ENCODE measurements around the gene ZNF451. TPM values are rescaled to one million over a fixed set of nuclear protein-coding genes. Genes with fewer than 3 reads are reported as not detected.

Gene ZNF451
- total and polyA plus RNA-seq, 3 experiments from 2014 or later: 22.1 to 48.7 (median 47.4) TPM

DNA sequence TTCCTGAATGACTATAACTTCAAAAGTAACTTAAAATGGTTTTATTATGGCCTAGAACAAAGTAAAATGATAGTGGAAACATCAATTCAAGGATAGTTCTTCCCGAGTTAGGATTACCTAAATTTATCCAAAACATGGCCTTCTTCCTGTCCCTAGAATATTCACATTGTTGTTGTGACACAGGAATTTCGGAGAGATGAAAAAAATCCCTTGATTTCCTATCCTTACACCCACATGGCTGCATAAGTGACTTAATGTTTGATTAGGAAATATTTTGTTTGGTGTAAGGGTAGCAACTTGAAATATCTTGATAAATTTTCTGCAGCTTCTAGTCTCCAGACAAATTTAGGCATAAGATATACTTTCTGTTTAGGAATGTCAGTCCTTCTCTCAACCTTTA, 27.8 kb downstream of the ZNF451 start:
- H3K4me3 Mint-ChIP-seq: no peak overlapping the region
- POLR2A ChIA-PET: no interaction called here
- no peaks in the 10 kb centered on the region for H3K9me3 Mint-ChIP-seq
- Histone ChIP-seq H3K27ac (ENCODE audit: low read depth, low read length) (no peak overlapping the region), H3K36me3 (ENCODE audit: insufficient read depth, low read length) (no peaks in the 10 kb centered on the region), H3K4me1 (ENCODE audit: insufficient read depth, low read length) (no peaks in the 10 kb centered on the region), H3K9me3 (ENCODE audit: low read length) (no peaks in the 10 kb centered on the region), H3K4me3 (ENCODE audit: low read length) (no peak overlapping the region), H3K27me3 (ENCODE audit: insufficient read depth, low read length, poor library complexity, severe bottlenecking) (no peaks in the 10 kb centered on the region)
- peaks cover 19 to 39% (median 23%) of the 10 kb centered on the region in 3 donors for H3K36me3 Mint-ChIP-seq
- H3K27me3 Mint-ChIP-seq: no peaks in the 10 kb centered on the region
- CTCF ChIA-PET: no interaction called here
- no peak overlapping the region for H3K27ac Mint-ChIP-seq
- DNase-seq: no peak
- H3K4me1 Mint-ChIP-seq: peaks cover 26 to 55% (median 51%) of the 10 kb centered on the region in 3 donors

GRCh38 chr6:57123111-57123510, 33.1 kb downstream of the ZNF451 start:
- no peaks in the 10 kb centered on the region for H3K9me3 ChIP-seq (ENCODE audit: low read length)
- peaks cover 26 to 48% (median 47%) of the 10 kb centered on the region in 3 donors for H3K4me1 Mint-ChIP-seq
- no peaks in the 10 kb centered on the region for H3K4me1 ChIP-seq (ENCODE audit: insufficient read depth, low read length)
- peaks cover 20 to 58% (median 30%) of the 10 kb centered on the region in 3 donors for H3K36me3 Mint-ChIP-seq
- CTCF ChIA-PET: no interaction called here
- H3K27ac ChIP-seq (ENCODE audit: low read depth, low read length): no peak overlapping the region
- H3K9me3 Mint-ChIP-seq: no peaks in the 10 kb centered on the region
- H3K27me3 Mint-ChIP-seq: no peaks in the 10 kb centered on the region
- no peak overlapping the region for H3K4me3 ChIP-seq (ENCODE audit: low read length)
- H3K27me3 ChIP-seq (ENCODE audit: insufficient read depth, low read length, poor library complexity, severe bottlenecking): no peaks in the 10 kb centered on the region
- no peak overlapping the region for H3K4me3 Mint-ChIP-seq
- POLR2A ChIA-PET: no interaction called here
- H3K27ac Mint-ChIP-seq: no peak overlapping the region
- no peak for DNase-seq
- no peaks in the 10 kb centered on the region for H3K36me3 ChIP-seq (ENCODE audit: insufficient read depth, low read length)

- Mint-ChIP-seq H3K9me3 (no peaks in the 10 kb centered on the region), H3K27ac (no peak overlapping the region), H3K27me3 (no peaks in the 10 kb centered on the region), H3K4me1 (peaks cover 5 to 20% (median 17%) of the 10 kb centered on the region in 3 donors), H3K36me3 (peaks cover 7 to 66% (median 14%) of the 10 kb centered on the region in 3 donors), H3K4me3 (no peak overlapping the region)
- Histone ChIP-seq H3K4me3 (ENCODE audit: low read length) (no peak overlapping the region), H3K36me3 (ENCODE audit: insufficient read depth, low read length) (peaks cover 8% of the 10 kb centered on the region), H3K9me3 (ENCODE audit: low read length) (no peaks in the 10 kb centered on the region), H3K27ac (ENCODE audit: low read depth, low read length) (no peak overlapping the region), H3K27me3 (ENCODE audit: insufficient read depth, low read length, poor library complexity, severe bottlenecking) (no peaks in the 10 kb centered on the region), H3K4me1 (ENCODE audit: insufficient read depth, low read length) (no peaks in the 10 kb centered on the region)
- CTCF ChIA-PET: no interaction called here
- POLR2A ChIA-PET: no interaction called here
- DNase-seq: no peak
Measured at GRCh38 chr6:57127763-57128162, 37.8 kb downstream of the ZNF451 start.

- Mint-ChIP-seq H3K27me3 (no peaks in the 10 kb centered on the region), H3K9me3 (no peaks in the 10 kb centered on the region), H3K27ac (no peak overlapping the region), H3K4me3 (no peak overlapping the region), H3K36me3 (peaks cover 5 to 70% (median 21%) of the 10 kb centered on the region in 3 donors), H3K4me1 (peaks cover 2 to 3% (median 2%) of the 10 kb centered on the region in 3 donors)
- no peaks in the 10 kb centered on the region for H3K9me3 ChIP-seq (ENCODE audit: low read length)
- H3K36me3 ChIP-seq (ENCODE audit: insufficient read depth, low read length): peaks cover 14% of the 10 kb centered on the region
- CTCF ChIA-PET: interaction anchor here (0.8 to 1.5 kb wide), 3 partner anchors 185 to 229 kb away, joined by 3 read pairs; no protein-coding TSS in a partner anchor
- H3K27me3 ChIP-seq (ENCODE audit: insufficient read depth, low read length, poor library complexity, severe bottlenecking): no peaks in the 10 kb centered on the region
- DNase-seq: no peak
- H3K4me3 ChIP-seq (ENCODE audit: low read length): no peak overlapping the region
- no peaks in the 10 kb centered on the region for H3K4me1 ChIP-seq (ENCODE audit: insufficient read depth, low read length)
- H3K27ac ChIP-seq (ENCODE audit: low read depth, low read length): no peak overlapping the region
- POLR2A ChIA-PET: no interaction called here
Measured at GRCh38 chr6:57130661-57131177, 40.7 kb downstream of the ZNF451 start.

DNA sequence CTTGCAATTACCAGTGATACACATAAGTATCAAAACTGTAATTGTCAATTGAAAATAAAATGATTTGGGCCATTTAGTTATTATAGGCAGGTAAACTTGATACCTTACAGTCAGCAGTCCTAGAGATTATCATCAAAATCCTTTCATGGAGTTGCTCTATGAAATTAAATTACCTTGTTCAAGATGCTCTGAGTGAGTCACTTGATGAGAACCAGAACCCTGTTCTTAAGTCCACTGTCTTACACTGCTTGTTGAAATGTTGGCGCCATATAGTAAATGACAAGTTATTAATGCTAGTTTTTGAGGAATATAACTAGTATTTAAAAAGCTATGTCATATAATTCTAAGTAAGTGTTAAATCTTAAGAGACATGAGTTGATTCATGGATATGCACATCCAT, 45.0 kb downstream of the ZNF451 start:
- H3K27ac ChIP-seq (ENCODE audit: low read depth, low read length): no peak overlapping the region
- no peak for DNase-seq
- Mint-ChIP-seq H3K4me1 (peaks cover 0 to 14% (median 3%) of the 10 kb centered on the region in 3 donors), H3K27me3 (no peaks in the 10 kb centered on the region), H3K4me3 (no peak overlapping the region), H3K36me3 (peaks cover 5 to 67% (median 28%) of the 10 kb centered on the region in 3 donors), H3K9me3 (no peaks in the 10 kb centered on the region), H3K27ac (no peak overlapping the region)
- H3K27me3 ChIP-seq (ENCODE audit: insufficient read depth, low read length, poor library complexity, severe bottlenecking): no peaks in the 10 kb centered on the region
- no peaks in the 10 kb centered on the region for H3K4me1 ChIP-seq (ENCODE audit: insufficient read depth, low read length)
- peaks cover 9% of the 10 kb centered on the region for H3K36me3 ChIP-seq (ENCODE audit: insufficient read depth, low read length)
- no peak overlapping the region for H3K4me3 ChIP-seq (ENCODE audit: low read length)
- ChIA-PET POLR2A (no interaction called here), CTCF (no interaction called here)
- no peaks in the 10 kb centered on the region for H3K9me3 ChIP-seq (ENCODE audit: low read length)

DNA sequence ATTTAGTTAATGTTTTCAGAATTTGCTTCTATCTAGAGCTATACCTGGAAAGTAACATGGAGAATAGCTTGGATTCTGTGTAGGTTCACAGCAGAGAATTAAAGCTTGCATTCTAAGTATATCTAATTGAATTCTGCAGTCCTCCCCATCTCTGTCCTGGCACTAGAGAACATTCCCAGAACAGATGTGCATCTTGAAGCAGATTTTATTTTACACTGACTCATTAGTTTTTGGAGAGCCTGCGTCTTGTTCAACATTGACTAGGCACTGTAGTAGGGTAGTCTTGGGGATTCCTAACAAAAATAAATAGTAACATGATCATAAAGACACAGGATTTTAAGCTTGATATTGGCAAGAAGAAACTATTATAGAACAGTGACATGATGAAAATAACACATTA, 45.9 kb downstream of the ZNF451 start:
- H3K27ac ChIP-seq (ENCODE audit: low read depth, low read length): no peak overlapping the region
- Mint-ChIP-seq H3K4me1 (peaks cover 0 to 14% (median 3%) of the 10 kb centered on the region in 3 donors), H3K27ac (peak overlapping the region in 1 of 8 donors; percentile 58), H3K36me3 (peaks cover 9 to 64% (median 27%) of the 10 kb centered on the region in 3 donors), H3K27me3 (no peaks in the 10 kb centered on the region), H3K9me3 (no peaks in the 10 kb centered on the region), H3K4me3 (no peak overlapping the region)
- no peaks in the 10 kb centered on the region for H3K4me1 ChIP-seq (ENCODE audit: insufficient read depth, low read length)
- POLR2A ChIA-PET: no interaction called here
- H3K4me3 ChIP-seq (ENCODE audit: low read length): no peak overlapping the region
- no peak for DNase-seq
- peaks cover 6% of the 10 kb centered on the region for H3K36me3 ChIP-seq (ENCODE audit: insufficient read depth, low read length)
- CTCF ChIA-PET: no interaction called here
- no peaks in the 10 kb centered on the region for H3K9me3 ChIP-seq (ENCODE audit: low read length)
- no peaks in the 10 kb centered on the region for H3K27me3 ChIP-seq (ENCODE audit: insufficient read depth, low read length, poor library complexity, severe bottlenecking)

DNA sequence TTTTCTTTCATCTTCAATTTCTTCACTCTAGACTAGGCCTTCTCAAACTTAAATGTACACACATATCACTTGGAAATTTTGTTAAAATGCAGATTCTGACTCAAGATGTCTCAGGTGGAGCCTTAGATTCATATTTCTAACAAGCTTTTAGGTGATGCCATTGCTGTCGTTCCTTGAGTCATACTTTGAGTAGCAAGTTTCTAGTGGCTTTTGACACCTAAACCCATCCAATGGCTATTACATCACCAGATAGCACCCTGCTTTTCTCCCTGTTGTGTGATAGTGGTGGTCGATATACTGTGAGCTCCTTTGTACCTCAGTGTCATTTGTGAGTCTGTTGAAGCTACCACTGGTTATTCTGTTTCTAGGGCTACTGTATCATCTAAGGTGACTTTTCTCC, 47.4 kb downstream of the ZNF451 start:
- H3K27ac Mint-ChIP-seq: no peak overlapping the region
- ChIA-PET POLR2A (no interaction called here), CTCF (no interaction called here)
- peaks cover 0 to 14% (median 3%) of the 10 kb centered on the region in 3 donors for H3K4me1 Mint-ChIP-seq
- H3K36me3 Mint-ChIP-seq: peaks cover 20 to 68% (median 34%) of the 10 kb centered on the region in 3 donors
- H3K27me3 Mint-ChIP-seq: no peaks in the 10 kb centered on the region
- H3K4me3 ChIP-seq (ENCODE audit: low read length): no peak overlapping the region
- H3K9me3 ChIP-seq (ENCODE audit: low read length): no peaks in the 10 kb centered on the region
- H3K9me3 Mint-ChIP-seq: no peaks in the 10 kb centered on the region
- H3K4me1 ChIP-seq (ENCODE audit: insufficient read depth, low read length): no peaks in the 10 kb centered on the region
- H3K4me3 Mint-ChIP-seq: no peak overlapping the region
- H3K27ac ChIP-seq (ENCODE audit: low read depth, low read length): no peak overlapping the region
- H3K27me3 ChIP-seq (ENCODE audit: insufficient read depth, low read length, poor library complexity, severe bottlenecking): no peaks in the 10 kb centered on the region
- peaks cover 6% of the 10 kb centered on the region for H3K36me3 ChIP-seq (ENCODE audit: insufficient read depth, low read length)
- DNase-seq: no peak

GRCh38 chr6:57138026-57138425, 48.0 kb downstream of the ZNF451 start:
- no peaks in the 10 kb centered on the region for H3K27me3 Mint-ChIP-seq
- H3K27me3 ChIP-seq (ENCODE audit: insufficient read depth, low read length, poor library complexity, severe bottlenecking): no peaks in the 10 kb centered on the region
- ChIA-PET POLR2A (no interaction called here), CTCF (no interaction called here)
- no peak overlapping the region for H3K27ac Mint-ChIP-seq
- H3K36me3 Mint-ChIP-seq: peaks cover 27 to 68% (median 35%) of the 10 kb centered on the region in 3 donors
- no peaks in the 10 kb centered on the region for H3K9me3 ChIP-seq (ENCODE audit: low read length)
- no peak overlapping the region for H3K27ac ChIP-seq (ENCODE audit: low read depth, low read length)
- H3K9me3 Mint-ChIP-seq: no peaks in the 10 kb centered on the region
- peaks cover 12% of the 10 kb centered on the region for H3K36me3 ChIP-seq (ENCODE audit: insufficient read depth, low read length)
- H3K4me3 Mint-ChIP-seq: no peak overlapping the region
- H3K4me1 ChIP-seq (ENCODE audit: insufficient read depth, low read length): no peaks in the 10 kb centered on the region
- peaks cover 0 to 14% (median 3%) of the 10 kb centered on the region in 3 donors for H3K4me1 Mint-ChIP-seq
- no peak for DNase-seq
- no peak overlapping the region for H3K4me3 ChIP-seq (ENCODE audit: low read length)
